Thoracic aorta (tissue), 2 donors: ENCODE data around the gene RNF19B. TPM values are rescaled to one million over a fixed set of nuclear protein-coding genes. Genes with fewer than 3 reads are reported as not detected.

Source experiments
- ATAC-seq: fragments of 150-250 bp; one replicate; pipeline ENCODE4 v1.8.0; 2017; ENCODE audit warnings: low read depth; ENCODE audit not compliant: insufficient number of reproducible peaks, low FRiP score
- DNase-seq: peaks from one replicate; pipeline ENCODE4 v3.0.0-alpha.2; 2020; ENCODE audit warnings: low spot score
- H3K27ac ChIP-seq, 2 donors: fragments of 200-600 bp; sonication (generic); 1 replicate in 1 of 2; 2 replicates in 1 of 2; pipeline ENCODE4 v1.5.1; 2016; ENCODE audit warnings: mild to moderate bottlenecking in 2 of 2, moderate library complexity in 2 of 2
- H3K27me3 ChIP-seq: fragments of 200-600 bp; sonication (generic); replicated peaks from 2 replicates; pipeline ENCODE4 v1.6.0; 2016; ENCODE audit warnings: mild to moderate bottlenecking; ENCODE audit not compliant: insufficient read depth
- H3K36me3 ChIP-seq: fragments of 200-600 bp; sonication (generic); one replicate; pipeline ENCODE4 v1.5.1; 2016
- H3K4me1 ChIP-seq, 2 donors: fragments of 200-600 bp; sonication (generic); 1 replicate in 1 of 2; 2 replicates in 1 of 2; pipeline versions ENCODE4 v1.5.1 to v1.6.0; 2016; ENCODE audit warnings: low read depth in 2 of 2, mild to moderate bottlenecking in 1 of 2; ENCODE audit not compliant: control insufficient read depth in 1 of 2
- H3K4me3 ChIP-seq: fragments of 200-600 bp; sonication (generic); 2 replicates; pipeline ENCODE4 v1.5.1; 2016; ENCODE audit warnings: mild to moderate bottlenecking
- H3K9me3 ChIP-seq: fragments of 200-600 bp; sonication (generic); 2 replicates; pipeline ENCODE4 v1.5.1; 2016
- CTCF ChIP-seq: fragments of 200-600 bp; sonication (generic); IDR thresholded peaks from one replicate; pipeline ENCODE4 v1.5.1; 2019; ENCODE audit warnings: antibody characterized with exemption
- total RNA-seq, 2 donors: library from RNA; depleted of rRNA; stranded (reverse); fragments of >200 nt; gene quantifications; one replicate each; pipeline versions ENCODE4 v1.1.0 to v1.2.3, GENCODE V29; 2016

The RNF19B gene
- total RNA-seq, 2 donors from 2014 or later, result 21.9 to 37.2 TPM

GRCh38 chr1:32992489-32993323 is 28.1 kb upstream of the RNF19B start:
- H3K27me3 ChIP-seq, result no peaks in the 10 kb centered on the region
- DNase-seq, result peak; percentile 31
- no peaks in the 10 kb centered on the region for H3K36me3 ChIP-seq
- TF ChIP-seq CTCF, result no peak
- H3K4me1 ChIP-seq, result peaks cover 26 to 30% of the 10 kb centered on the region in 2 donors
- H3K9me3 ChIP-seq, result no peaks in the 10 kb centered on the region
- H3K27ac ChIP-seq, result peak overlapping the region in 1 of 2 donors; percentile 42
- H3K4me3 ChIP-seq, result no peak overlapping the region
- no peak for ATAC-seq

- H3K27me3 ChIP-seq, result no peaks in the 10 kb centered on the region
- ATAC-seq (no peak), DNase-seq (no peak)
- H3K9me3 ChIP-seq, result no peaks in the 10 kb centered on the region
- no peak overlapping the region for H3K4me3 ChIP-seq
- TF ChIP-seq CTCF, result no peak
- H3K4me1 ChIP-seq, result peaks cover 24 to 25% of the 10 kb centered on the region in 2 donors
- H3K36me3 ChIP-seq, result no peaks in the 10 kb centered on the region
- H3K27ac ChIP-seq, result peak overlapping the region in 1 of 2 donors; percentile 42
Measured at GRCh38 chr1:32991819-32992488, 27.3 kb upstream of the RNF19B start.

- Histone ChIP-seq H3K9me3 (no peaks in the 10 kb centered on the region), H3K27me3 (no peaks in the 10 kb centered on the region), H3K27ac (no peak overlapping the region), H3K4me1 (peaks cover 24 to 25% of the 10 kb centered on the region in 2 donors), H3K36me3 (no peaks in the 10 kb centered on the region), H3K4me3 (no peak overlapping the region)
- TF ChIP-seq CTCF, result no peak
- DNase-seq, result no peak
- no peak for ATAC-seq
Measured at GRCh38 chr1:32991386-32991785, 26.8 kb upstream of the RNF19B start.

- no peak overlapping the region for H3K4me3 ChIP-seq
- ATAC-seq (no peak), DNase-seq (no peak)
- H3K27ac ChIP-seq, result no peak overlapping the region
- H3K27me3 ChIP-seq, result no peaks in the 10 kb centered on the region
- peaks cover 24 to 25% of the 10 kb centered on the region in 2 donors for H3K4me1 ChIP-seq
- no peaks in the 10 kb centered on the region for H3K9me3 ChIP-seq
- no peak for TF ChIP-seq CTCF
- no peaks in the 10 kb centered on the region for H3K36me3 ChIP-seq
Measured at GRCh38 chr1:32990887-32991286, 26.3 kb upstream of the RNF19B start.
